ENCODE measurements around the gene MAST4.

- TF ChIP-seq GABPA (IDR thresholded peaks at IDR 0.05; ENCODE audit: low read depth) (no peak), POLR2AphosphoS5 (IDR thresholded peaks at IDR 0.05; ENCODE audit: low read depth) (no peak), SPI1 (IDR thresholded peaks at IDR 0.05; ENCODE audit: borderline replicate concordance, low read depth) (no peak)
- TF ChIP-seq, protein P1, sequence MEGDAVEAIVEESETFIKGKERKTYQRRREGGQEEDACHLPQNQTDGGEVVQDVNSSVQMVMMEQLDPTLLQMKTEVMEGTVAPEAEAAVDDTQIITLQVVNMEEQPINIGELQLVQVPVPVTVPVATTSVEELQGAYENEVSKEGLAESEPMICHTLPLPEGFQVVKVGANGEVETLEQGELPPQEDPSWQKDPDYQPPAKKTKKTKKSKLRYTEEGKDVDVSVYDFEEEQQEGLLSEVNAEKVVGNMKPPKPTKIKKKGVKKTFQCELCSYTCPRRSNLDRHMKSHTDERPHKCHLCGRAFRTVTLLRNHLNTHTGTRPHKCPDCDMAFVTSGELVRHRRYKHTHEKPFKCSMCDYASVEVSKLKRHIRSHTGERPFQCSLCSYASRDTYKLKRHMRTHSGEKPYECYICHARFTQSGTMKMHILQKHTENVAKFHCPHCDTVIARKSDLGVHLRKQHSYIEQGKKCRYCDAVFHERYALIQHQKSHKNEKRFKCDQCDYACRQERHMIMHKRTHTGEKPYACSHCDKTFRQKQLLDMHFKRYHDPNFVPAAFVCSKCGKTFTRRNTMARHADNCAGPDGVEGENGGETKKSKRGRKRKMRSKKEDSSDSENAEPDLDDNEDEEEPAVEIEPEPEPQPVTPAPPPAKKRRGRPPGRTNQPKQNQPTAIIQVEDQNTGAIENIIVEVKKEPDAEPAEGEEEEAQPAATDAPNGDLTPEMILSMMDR (IDR thresholded peaks at IDR 0.05; ENCODE audit: insufficient read depth, low read length), result no peak
These were observed 418.8 kb downstream of the MAST4 start for GRCh38 chr5:67014957-67015400.
